ENCODE measurements around the gene BRCA1.
A peak's percentile ranks its signal among the peaks of the same experiment; 100 is the strongest.
"Not testable (repeated sequence)": the region's sequence is repeated elsewhere in the genome, so short reads cannot be mapped to it uniquely, and the experiment has no call there.

The BRCA1 gene

DNA sequence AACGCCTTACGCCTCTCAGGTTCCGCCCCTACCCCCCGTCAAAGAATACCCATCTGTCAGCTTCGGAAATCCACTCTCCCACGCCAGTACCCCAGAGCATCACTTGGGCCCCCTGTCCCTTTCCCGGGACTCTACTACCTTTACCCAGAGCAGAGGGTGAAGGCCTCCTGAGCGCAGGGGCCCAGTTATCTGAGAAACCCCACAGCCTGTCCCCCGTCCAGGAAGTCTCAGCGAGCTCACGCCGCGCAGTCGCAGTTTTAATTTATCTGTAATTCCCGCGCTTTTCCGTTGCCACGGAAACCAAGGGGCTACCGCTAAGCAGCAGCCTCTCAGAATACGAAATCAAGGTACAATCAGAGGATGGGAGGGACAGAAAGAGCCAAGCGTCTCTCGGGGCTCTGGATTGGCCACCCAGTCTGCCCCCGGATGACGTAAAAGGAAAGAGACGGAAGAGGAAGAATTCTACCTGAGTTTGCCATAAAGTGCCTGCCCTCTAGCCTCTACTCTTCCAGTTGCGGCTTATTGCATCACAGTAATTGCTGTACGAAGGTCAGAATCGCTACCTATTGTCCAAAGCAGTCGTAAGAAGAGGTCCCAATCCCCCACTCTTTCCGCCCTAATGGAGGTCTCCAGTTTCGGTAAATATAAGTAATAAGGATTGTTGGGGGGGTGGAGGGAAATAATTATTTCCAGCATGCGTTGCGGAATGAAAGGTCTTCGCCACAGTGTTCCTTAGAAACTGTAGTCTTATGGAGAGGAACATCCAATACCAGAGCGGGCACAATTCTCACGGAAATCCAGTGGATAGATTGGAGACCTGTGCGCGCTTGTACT, at the start of gene BRCA1:
BRCA1 (minus strand) TSS at position 232 of the 834 bp plus-strand sequence. CDS start 1,268 bp downstream, outside the sequence.
- FAIRE-seq = peak; percentile 99

DNA sequence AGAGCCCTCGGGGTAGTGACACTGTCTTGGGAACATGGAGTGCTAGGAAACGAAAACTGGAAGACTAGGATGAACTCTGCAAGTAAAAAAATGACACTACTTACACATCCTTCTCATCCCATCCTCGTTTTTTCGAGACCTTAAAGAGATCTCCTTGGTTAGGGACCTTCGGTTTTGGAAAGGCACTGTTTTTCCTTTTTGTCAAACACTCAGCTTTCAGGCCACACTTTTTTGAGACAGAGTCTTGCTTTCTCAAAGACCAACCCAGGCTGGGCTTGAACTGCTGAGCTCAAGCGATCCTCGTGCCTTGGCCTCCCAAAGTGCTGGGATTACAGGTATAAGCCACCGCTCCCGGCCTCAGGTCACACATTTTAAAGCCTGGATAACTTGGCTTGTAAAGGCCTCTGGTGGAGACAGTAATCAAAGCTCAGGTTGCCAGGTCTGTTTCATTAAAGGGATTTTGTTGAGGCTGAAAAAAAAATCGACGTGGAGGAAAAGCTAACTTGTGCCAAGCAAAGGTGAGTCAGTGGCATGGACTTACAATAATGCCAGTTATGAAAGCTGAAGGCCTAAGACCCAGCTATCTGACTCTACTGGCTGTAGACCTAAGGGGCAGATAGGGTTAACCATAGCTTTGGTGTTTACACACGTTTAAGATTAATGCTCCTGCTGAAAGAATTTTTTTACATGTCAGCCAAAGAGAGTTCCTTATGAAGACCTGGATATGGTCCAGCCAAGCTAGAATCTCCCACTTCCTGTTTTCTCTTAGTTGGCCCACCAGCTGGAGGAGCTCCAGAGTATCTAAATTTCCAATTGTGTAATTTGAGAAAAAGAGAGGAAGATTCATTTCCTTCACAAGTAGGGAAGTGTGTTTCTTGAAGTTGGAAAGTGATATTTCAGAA, 46.7 kb upstream of the BRCA1 start:
- no peak for FAIRE-seq

DNA sequence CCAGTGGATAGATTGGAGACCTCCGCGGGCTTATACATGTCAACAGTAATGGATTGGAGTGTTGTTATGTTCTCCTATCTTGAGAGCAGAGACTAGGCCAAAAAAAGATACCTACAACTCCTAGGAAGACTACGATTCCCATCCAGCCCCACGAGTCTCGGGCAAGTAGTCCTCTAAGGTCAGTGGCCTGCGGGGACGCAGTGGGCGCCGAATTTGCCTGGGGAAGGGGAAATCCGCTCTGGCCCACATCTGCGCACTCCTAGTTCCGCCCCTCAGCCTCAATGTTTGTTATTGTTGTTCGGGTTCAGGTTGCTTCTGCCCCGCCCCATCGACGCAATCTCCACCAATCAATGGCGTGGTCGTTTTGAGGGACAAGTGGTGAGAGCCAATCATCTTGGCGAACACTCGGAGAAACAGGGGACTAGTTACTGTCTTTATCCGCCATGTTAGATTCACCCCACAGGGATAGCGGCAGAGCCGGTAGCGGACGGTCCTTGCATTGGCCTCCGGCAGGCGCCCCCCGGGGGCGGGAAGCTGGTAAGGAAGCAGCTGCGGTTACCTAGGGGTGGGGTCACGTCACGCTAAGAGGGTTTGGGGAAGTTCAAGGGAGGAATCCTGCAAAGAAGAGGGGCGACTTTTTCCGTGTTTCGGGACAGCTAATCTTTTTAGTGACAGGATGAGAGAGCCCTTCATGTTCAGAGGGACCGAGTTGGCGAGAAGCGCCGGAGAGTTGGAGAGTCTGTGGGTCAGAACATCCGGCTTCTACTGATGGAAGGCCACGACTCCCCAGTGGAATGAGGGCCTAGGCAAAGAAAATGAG, 45.8 kb upstream of the BRCA1 start, which contains the start of gene NBR1:
NBR1 (plus strand) TSS at position 449 of the 820 bp plus-strand sequence. CDS start 4,586 bp downstream, outside the sequence.
- peak; percentile 90 for FAIRE-seq

DNA sequence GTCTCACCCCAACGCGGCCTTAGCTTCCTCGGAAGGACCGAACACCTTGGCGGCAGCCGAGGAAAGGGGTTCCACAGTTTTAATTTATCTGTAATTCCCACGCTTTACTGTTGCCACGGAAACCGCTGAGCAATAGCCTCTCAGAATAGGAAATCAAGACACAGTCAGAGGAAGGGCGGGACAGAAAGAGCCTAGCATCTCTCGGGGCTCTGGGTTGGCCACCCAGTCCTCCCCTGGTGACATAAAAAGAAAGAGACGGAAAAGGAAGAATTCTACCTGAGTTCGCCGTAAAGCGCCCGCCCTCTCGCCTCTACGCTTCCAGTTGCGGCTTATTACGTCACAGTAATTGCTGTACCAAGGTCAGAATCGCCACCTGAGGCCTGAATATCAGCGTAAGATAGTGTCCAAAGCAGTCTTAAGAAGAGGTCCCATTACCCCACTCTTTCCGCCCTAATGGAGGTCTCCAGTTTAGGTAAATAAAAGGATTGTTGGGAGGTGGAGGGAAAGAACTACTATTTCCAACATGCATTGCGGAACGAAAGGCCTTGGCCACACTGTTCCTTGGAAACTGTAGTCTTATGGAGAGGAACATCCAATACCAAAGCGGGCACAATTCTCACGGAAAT, 45.1 kb upstream of the BRCA1 start:
- peak; percentile 96 for FAIRE-seq

DNA sequence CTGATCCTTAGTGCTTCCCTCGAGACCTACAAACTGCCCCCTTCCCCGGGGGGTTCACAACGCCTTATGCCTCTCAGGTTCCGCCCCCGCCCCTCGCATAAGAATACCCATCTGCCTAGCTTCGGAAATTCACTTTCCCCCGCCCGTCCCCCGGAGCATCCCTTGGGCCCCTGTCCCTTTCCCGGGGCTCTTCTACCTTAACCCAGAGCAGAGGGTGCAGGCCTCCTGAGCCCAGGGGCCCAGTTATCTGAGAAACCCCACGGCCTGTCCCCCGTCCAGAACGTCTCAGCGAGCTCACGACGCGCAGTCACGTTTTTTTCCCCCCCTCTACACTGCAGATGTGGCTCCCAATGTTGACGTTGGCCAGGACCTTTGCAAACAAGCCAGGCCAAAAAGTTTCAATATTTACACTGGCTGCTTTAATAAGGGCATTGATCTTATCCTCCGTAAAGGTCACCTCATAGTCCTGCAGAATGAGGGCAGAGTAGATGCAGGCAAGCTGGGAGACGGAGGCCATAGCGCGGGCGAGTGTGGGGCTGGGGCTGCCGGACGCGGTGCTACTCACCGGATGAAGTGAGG, 44.5 kb upstream of the BRCA1 start:
- no peak for FAIRE-seq

DNA sequence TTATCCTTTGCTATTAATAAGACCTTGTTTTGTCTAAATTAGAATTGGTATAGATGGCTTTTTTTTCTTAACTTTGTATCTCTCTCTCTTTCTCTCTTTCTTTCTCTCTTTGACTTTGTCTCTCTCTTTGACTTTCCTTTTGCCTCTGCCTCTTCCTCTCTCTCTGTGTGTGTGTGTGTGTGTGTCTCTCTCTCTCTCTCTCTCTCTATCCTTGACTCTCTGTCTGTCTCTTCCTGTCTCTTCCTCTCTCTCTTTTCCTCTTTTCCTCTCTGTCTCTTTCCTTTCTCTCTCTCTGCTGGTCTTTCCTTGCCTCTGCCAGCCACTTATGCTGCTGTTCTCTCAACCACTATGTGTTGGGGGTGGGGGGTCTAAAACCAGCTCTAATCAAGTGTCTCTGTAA, 40.8 kb upstream of the BRCA1 start:
- not testable (repeated sequence) for FAIRE-seq

DNA sequence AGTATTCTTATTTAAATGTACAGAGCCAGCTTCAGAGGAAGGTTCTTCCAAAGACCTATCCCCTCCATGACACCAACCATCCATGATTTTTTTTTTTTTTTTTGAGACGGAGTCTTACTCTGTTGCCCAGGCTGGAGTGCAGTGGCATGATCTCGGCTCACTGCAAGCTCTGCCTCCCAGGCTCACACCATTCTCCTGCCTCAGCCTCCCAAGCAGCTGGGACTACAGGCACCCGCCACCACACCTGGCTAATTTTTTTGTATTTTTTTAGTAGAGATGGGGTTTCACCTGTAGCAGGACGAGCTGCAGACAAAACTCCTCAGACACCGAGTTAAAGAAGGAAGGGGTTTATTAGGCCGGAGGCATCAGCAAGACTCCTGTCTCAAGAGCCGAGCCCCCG, 34.8 kb upstream of the BRCA1 start:
- FAIRE-seq = not testable (repeated sequence)

DNA sequence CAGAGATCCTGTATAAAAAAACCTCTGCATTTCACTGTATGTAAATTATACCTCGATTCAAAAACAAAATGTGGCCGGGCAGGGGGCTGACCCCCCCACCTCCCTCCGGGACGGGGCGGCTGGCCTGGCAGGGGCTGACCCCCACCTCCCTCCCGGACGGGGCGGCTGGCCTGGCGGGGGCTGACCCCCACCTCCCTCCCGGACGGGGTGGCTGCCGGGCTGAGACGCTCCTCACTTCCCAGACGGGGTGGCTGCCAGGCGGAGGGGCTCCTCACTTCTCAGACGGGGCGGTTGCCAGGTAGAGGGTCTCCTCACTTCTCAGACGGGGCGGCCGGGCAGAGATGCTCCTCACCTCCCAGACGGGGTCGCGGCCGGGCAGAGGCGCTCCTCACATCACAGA, 34.1 kb upstream of the BRCA1 start:
- FAIRE-seq = not testable (repeated sequence)

DNA sequence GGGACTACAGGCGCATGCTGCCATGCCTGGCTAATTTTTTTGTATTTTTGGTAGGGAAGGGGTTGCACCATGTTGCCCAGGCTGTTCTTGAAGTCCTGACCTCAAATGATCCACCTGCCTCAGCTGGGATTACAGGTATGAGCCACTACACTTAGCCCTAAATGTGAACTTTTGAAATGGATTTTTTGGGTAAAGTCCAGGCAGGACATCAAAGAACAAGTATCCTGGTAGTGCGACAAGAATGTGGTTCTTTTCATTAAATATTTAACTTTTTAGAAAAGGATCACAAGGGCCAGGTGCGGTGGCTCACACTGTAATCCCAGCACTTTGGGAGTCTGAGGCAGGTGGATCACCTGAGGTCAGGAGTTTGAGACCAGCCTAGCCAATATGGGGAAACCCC, 30.5 kb upstream of the BRCA1 start:
- no peak for FAIRE-seq

DNA sequence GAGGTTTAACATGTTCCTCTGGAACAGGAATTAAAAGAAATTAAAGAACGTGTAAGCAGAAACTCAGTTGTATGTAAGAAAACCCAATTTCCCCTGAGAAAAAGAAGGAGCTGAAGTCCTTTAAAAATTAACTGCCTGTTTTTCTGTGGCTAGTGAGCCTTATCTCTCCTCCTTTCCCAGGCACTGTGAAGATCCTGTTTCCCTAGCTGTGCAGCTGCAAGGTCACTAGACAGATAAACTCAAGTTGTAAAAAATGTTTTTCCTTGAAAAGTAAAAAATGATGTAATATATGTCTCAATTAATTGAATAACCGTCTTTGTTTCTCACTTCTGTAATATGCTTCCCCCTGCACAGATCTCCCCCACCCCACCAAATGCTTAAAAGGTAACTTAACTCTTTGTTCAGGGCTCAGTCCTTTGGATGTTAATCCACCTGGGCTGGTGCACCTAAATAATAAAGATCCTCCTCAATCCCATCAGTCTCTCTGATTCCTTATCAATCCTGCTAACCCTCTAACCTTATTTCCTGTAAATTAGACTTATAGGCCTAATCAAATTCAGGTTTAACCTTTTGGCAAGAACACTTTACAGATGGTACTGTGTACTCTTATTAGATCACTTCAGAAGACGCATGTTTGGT, 28.2 kb upstream of the BRCA1 start:
- FAIRE-seq = not testable (repeated sequence)

DNA sequence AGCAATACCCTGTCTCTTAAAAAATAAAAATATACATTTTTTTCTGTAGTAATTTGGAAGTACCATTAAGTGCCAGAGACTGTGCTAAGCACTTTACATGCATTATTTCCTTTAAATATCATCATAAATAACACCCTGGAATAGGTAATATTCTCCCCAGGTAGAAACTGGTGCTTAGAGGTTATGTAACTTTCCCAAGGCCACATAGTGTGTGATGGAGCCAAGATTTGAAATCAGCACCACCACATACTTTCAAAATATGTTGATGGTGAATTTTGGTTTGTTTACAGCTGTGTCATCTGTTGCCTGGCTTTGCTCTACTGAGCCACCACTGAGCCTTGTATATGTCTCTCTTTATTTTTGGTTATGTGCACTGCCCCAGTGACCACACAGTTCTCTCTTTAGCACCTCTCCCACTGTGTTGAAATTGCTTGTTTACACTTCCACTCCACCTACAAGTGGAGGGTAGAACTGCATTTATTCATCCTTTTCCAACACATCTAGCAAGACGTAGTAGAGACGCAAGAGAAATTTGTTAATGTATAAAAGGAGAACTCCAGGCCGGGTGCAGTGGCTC, 26.8 kb upstream of the BRCA1 start:
- FAIRE-seq = no peak

DNA sequence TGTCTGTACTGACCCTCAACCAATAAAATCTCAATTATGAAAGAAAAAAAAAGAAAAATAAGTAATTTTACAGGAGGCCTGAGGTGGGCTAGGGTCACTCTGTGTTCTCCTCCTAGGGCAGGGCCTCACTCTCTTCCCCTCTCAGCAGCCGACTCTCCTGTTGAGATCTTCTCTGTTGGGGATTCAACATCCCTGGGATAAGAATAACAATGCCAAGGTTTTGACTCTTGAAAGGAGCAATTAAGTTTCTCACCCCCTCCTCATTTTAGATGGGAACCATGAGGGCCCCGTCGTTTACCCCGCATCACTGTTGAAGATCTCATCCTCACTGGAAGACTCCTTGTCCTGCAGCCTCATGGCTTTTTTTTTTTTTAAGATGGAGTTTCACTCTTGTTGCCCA, 21.5 kb upstream of the BRCA1 start:
- FAIRE-seq = no peak

DNA sequence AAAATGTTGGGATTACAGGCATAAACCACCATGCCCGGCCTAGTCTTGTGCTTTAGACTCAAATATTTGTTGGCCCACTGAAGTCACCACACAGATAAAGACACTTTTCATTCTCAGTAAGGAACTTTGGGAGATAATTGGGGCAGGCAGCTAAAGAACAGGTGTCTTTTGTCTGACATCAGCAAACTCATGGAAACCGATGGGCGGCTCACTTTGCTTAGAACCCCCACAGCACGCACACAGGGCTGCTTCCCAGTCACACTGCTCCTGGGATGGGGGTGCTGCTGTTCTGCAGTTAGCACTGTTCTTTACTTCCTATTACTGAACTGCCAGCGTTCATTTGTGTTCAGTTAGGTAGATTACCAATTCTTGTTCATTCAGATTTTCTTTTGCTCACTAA, 18.0 kb upstream of the BRCA1 start:
- FAIRE-seq = no peak

DNA sequence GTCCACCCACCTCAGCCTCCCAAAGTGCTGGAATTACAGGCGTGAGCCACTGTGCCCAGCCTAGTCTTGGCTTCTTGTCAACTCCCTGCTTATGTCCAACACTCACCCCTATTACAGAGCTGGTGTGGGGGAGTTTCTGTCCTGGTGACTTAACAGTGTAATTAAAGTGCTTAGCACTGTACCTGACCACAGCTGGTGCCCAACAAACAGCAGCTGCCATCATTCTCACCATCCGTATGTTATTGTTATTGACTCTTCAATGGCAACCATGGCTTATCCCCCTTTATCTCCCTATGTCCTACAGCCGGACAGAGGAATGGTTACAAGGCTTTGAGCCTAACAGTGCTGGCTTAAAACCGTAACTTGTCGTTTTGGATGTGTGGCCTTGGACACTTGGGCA, 17.0 kb upstream of the BRCA1 start:
- FAIRE-seq = no peak

DNA sequence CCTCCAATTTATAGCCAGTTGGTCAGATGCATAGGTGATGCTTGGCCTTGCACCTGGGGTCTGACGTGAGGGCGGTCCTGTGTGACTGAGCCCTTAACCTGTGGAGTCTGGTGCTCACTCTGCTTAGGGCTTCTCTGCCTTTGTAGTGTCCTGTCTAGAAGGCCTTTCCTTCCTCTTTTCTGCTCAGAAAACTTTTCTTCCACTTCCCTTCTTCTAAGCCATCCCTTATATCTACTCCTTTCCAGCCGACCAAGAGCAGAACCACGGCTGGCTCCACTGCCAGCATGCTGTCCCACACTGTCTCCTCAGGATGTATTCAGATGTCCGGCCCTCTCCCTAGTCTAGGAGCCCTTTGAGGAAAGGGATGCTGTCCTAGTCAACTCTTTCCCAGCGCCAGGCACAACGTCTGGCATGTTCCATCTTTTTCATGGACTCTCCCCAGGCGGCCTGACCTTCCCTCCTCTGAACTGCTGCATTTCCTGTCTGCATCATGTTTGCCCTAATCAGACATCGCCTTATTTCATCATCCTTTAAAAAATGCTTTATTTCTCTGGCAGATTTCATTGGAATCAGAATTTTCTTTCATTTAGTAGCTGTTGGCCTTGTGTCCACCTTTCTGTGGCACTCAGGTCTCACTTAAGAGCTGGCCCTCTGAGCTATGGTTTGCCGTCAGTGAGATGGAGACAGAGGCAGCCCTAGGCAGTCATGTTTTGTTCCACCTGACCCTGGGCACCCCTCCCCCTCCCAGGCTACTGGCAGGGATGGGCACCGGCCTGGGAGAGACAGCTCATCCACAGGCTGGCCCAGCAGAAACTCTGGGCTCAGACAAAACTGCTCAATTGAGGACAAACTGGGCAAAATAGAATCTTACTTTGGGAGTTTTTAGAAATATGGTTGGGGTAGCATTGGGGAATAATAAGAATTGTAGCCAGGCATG, 15.5 kb upstream of the BRCA1 start:
- no peak for FAIRE-seq

DNA sequence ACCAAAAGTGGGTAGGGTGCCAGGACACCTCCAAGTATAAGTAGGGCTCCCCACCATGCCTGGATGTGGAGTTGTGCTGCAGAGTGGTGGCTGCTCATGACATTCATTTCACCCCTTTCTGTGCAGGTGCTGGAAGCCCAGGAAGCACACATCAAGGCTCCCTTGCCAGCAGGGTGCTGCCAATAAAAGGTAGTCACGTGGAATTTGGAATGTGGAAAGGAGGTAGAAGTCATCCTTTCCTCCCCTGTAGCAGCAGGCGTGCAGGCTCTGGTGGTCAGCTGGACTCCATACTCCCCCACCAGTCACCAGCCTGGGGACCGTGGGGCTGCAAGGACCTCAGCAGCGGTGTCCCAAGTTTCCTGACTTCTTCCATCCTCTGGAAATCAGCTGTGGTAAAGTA, 13.4 kb upstream of the BRCA1 start:
- not testable (repeated sequence) for FAIRE-seq

DNA sequence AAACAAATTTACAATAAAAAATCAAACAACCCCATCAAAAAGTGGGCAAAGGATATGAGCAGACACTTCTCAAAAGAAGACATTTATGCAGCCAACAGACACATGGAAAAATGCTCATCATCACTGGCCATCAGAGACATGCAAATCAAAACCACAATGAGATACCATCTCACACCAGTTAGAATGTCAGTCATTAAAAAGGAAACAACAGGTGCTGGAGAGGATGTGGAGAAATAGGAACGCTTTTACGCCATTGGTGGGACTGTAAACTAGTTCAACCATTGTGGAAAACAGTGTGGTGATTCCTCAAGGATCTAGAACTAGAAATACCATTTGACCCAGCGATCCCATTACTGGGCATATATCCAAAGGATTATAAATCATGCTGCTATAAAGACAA, 11.4 kb upstream of the BRCA1 start:
- FAIRE-seq = not testable (repeated sequence)

DNA sequence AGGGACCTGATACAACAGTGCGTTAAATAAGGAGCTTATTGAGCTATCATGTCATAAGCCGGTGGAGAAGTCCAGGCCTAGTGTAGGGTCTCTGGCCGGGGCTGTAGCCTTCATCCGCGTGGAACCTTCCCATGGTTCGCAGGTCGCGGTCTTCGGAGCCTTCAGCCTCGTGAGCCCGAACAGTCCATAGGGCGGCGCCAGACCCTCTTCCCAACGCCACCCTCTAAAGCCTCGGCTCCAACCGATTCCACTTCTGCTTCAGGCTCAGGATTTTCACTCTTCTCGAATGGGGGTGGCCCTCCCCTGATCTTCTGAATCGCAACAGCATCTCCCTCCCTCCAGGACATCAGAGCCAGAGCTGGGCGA, 10.3 kb upstream of the BRCA1 start:
- no peak for FAIRE-seq

DNA sequence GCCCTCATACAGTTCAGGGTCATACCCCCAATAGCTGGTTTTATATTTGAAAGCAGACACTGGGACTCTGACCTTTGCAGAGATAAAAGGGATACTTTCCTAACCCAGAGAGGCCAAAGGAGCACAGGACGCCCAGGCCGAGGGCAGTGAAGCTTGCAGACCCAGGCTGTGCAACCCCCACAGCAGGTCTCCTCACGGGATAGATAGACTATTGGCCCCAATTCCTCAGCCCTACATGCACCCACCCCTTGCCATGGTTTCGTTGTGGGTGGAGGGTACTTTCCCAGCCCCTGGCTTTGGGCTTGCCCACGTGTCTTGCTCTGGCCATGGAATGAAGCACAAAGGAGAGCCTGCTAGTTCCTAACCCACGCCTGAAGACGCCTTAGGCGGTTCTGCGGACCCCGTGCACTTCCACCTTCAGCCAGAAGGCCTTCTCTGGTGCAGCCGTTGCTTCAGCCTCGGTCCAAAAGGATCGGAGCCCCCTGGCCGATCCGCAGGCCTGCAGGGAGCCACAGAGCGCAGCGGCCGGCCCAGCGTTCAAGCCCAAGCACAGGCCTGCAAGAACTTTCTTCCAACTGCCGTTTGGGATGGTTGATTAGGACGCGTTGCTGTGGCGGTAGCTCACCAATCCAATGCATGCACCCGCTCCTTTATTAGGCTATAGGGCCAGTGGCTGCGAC, 9.8 kb upstream of the BRCA1 start:
- no peak for FAIRE-seq

All from A204.1 (cell line).